Measurements from ENCODE around the gene GMPPB.

Gene GMPPB

DNA sequence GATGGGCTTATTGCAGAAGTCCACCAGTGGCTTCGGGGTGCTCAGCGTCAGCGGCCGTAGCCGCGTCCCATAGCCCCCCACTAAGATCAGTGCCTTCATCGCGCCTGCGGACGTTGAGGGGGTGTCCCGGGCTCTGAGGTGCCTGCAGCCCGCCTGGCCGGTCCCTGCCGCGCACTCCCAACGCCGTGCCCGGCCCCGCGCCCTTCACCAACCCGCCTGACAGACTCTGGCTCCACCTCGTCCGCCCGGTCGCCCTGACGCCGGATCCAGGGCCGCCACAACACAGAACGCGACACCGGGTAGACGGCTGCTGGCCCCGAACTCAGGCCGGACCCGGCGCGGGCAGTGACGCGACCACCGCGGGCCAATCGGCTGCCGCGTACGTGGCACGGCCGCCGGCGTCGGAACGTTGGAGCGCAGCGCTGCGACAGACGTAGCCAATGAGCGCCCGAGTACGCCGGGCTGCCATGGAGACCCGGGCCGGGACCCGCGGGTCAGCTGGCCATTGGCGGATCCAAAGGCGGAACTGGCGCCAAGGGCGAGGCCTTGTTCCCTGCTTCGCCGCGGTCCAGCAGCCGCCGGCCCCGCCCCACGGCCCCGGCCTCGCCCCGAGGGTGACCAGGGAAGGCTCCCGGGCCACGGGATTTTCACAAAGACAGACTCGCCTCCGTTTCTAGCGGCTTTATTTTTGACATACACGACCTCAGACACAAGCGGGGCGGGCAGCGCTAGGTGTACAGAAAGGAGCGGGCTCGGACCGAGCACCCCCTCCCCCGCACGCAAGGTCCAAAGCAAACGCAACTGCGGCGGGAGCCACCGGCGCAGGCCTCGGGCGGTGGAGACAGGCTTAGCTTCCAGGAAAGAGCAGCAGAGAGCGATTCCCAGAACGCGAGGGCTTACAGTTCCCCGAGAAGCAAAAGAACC, at the start of gene GMPPB:
Gene GMPPB (minus strand): TSS at position 324 of the 924 bp plus-strand sequence. CDS start 225 bp downstream, at position 99.
- TF ChIP-seq, protein P1, sequence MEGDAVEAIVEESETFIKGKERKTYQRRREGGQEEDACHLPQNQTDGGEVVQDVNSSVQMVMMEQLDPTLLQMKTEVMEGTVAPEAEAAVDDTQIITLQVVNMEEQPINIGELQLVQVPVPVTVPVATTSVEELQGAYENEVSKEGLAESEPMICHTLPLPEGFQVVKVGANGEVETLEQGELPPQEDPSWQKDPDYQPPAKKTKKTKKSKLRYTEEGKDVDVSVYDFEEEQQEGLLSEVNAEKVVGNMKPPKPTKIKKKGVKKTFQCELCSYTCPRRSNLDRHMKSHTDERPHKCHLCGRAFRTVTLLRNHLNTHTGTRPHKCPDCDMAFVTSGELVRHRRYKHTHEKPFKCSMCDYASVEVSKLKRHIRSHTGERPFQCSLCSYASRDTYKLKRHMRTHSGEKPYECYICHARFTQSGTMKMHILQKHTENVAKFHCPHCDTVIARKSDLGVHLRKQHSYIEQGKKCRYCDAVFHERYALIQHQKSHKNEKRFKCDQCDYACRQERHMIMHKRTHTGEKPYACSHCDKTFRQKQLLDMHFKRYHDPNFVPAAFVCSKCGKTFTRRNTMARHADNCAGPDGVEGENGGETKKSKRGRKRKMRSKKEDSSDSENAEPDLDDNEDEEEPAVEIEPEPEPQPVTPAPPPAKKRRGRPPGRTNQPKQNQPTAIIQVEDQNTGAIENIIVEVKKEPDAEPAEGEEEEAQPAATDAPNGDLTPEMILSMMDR (IDR thresholded peaks at IDR 0.05; ENCODE audit: poor library complexity, severe bottlenecking), result no peak
- peaks cover 29% of the 10 kb centered on the region for H3K36me3 ChIP-seq (ENCODE audit: low read depth)
- ATAC-seq (ENCODE audit: low read depth), result peak; percentile 77
- no peaks in the 10 kb centered on the region for H3K9me3 ChIP-seq (ENCODE audit: severe bottlenecking)
- peak; percentile 98 for DNase-seq (ENCODE audit: low spot score)
- H3K27ac ChIP-seq (ENCODE audit: poor library complexity, severe bottlenecking), result peak within 1 kb of the TSS; percentile 64
- H3K4me3 ChIP-seq (ENCODE audit: severe bottlenecking), result peak within 1 kb of the TSS; percentile 96
- no peaks in the 10 kb centered on the region for H3K4me1 ChIP-seq (ENCODE audit: insufficient read depth, poor library complexity, severe bottlenecking)
- H3K27me3 ChIP-seq (ENCODE audit: insufficient read depth, poor library complexity, severe bottlenecking), result no peaks in the 10 kb centered on the region

DNA sequence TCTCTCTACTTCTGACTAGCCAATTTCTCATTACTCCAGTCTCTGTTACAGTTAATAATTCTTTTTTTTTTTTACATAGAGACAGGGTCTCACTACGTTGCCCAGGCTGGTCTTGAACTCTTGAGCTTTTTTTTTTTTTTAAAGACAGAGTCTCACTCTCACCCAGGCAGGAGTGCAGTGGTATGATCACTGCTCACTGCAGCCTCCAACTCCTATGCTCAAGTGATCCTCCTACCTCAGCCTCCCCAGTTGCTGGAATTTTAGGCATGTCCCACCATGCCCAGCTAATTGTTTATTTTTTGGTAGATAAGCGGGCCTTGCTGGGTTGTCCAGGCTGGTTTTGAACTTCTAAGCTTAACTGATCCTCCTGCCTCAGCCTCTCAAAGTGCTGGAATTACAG, 49.0 kb upstream of the GMPPB start:
- no peak for ATAC-seq (ENCODE audit: low read depth)

GRCh38 chr3:49771340-49771938, 47.7 kb upstream of the GMPPB start:
- no peaks in the 10 kb centered on the region for H3K27me3 ChIP-seq (ENCODE audit: insufficient read depth, poor library complexity, severe bottlenecking)

More for the DNA sequence above, 49.0 kb upstream of the GMPPB start:
- H3K4me1 ChIP-seq (ENCODE audit: insufficient read depth, poor library complexity, severe bottlenecking), result no peaks in the 10 kb centered on the region
- H3K9me3 ChIP-seq (ENCODE audit: severe bottlenecking), result no peaks in the 10 kb centered on the region
- H3K27me3 ChIP-seq (ENCODE audit: insufficient read depth, poor library complexity, severe bottlenecking), result no peaks in the 10 kb centered on the region
- peaks cover 29% of the 10 kb centered on the region for H3K36me3 ChIP-seq (ENCODE audit: low read depth)
- DNase-seq (ENCODE audit: low spot score), result no peak
- TF ChIP-seq, protein P1 (IDR thresholded peaks at IDR 0.05; ENCODE audit: poor library complexity, severe bottlenecking), result no peak
- H3K27ac ChIP-seq (ENCODE audit: poor library complexity, severe bottlenecking), result no peak overlapping the region
- no peak overlapping the region for H3K4me3 ChIP-seq (ENCODE audit: severe bottlenecking)

DNA sequence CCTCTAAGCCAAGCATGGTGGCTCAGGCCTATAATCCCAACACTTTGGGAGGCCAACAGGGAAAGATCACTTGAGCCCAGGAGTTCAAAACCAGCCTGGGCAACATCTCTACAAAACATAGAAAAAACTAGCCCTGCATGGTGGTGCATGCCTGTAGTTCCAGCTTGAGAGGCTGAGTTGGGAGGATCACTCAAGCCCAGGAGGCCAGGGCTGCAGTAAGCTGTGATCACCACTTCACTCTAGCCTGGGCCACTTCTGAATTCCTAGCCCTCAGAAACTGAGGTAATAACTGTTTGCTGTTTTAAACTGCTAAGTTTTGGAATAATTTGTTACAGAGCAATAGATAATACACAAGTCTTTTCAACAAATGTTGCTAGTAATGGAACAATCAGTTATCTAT, 46.2 kb upstream of the GMPPB start:
- no peak overlapping the region for H3K4me3 ChIP-seq (ENCODE audit: severe bottlenecking)
- H3K9me3 ChIP-seq (ENCODE audit: severe bottlenecking), result no peaks in the 10 kb centered on the region
- TF ChIP-seq, protein P1 (IDR thresholded peaks at IDR 0.05; ENCODE audit: poor library complexity, severe bottlenecking), result no peak
- ATAC-seq (ENCODE audit: low read depth) (no peak), DNase-seq (ENCODE audit: low spot score) (no peak)
- H3K27ac ChIP-seq (ENCODE audit: poor library complexity, severe bottlenecking), result no peak overlapping the region
- no peaks in the 10 kb centered on the region for H3K27me3 ChIP-seq (ENCODE audit: insufficient read depth, poor library complexity, severe bottlenecking)
- H3K36me3 ChIP-seq (ENCODE audit: low read depth), result peaks cover 17% of the 10 kb centered on the region
- H3K4me1 ChIP-seq (ENCODE audit: insufficient read depth, poor library complexity, severe bottlenecking), result no peaks in the 10 kb centered on the region

More at GRCh38 chr3:49771340-49771938, 47.7 kb upstream of the GMPPB start:
- DNase-seq (ENCODE audit: low spot score), result no peak
- H3K27ac ChIP-seq (ENCODE audit: poor library complexity, severe bottlenecking), result no peak overlapping the region
- TF ChIP-seq, protein P1 (IDR thresholded peaks at IDR 0.05; ENCODE audit: poor library complexity, severe bottlenecking), result no peak
- H3K4me3 ChIP-seq (ENCODE audit: severe bottlenecking), result no peak overlapping the region
- H3K36me3 ChIP-seq (ENCODE audit: low read depth), result peaks cover 23% of the 10 kb centered on the region
- H3K4me1 ChIP-seq (ENCODE audit: insufficient read depth, poor library complexity, severe bottlenecking), result no peaks in the 10 kb centered on the region
- H3K9me3 ChIP-seq (ENCODE audit: severe bottlenecking), result no peaks in the 10 kb centered on the region
- ATAC-seq (ENCODE audit: low read depth), result no peak

All from RWPE2 (cell line).